ENCODE results near the gene NAV2.
"Not testable (repeated sequence)": the region's sequence is repeated elsewhere in the genome, so short reads cannot be mapped to it uniquely, and the experiment has no call there.

Gene NAV2

DNA sequence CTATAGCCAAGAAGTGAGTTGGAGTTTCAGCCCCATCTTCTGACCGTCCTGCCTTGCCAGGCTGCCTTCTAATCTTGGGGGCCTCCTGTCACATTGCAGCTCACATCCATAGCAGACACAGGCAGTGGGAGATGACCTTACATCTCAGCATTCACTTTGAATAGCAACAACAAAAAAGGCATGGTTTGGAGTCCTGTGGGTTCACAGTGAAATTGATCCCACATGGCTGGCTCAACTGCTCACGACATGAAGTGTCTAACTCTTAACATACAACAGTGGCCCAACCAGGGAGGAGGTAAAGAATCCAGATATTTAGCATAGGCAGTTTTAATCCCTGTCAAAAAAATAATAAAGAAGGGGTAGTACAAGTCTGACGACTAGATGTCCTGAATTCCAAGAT lies 409.5 kb downstream of the NAV2 start:
- Histone ChIP-seq H3K9ac (ENCODE audit: low read depth, low read length) (no peak overlapping the region), H3K4me2 (ENCODE audit: low read length) (no peak overlapping the region), H3K9me3 (replicated peaks; ENCODE audit: low read length) (no peaks in the 10 kb centered on the region), H3K4me3 (ENCODE audit: low read length) (no peak overlapping the region), H3K27me3 (ENCODE audit: control insufficient read depth, insufficient read depth, low read length) (no peaks in the 10 kb centered on the region), H3K4me1 (ENCODE audit: control insufficient read depth, insufficient read depth, low read length) (peaks cover 17% of the 10 kb centered on the region), H3K36me3 (ENCODE audit: insufficient read depth, low read length) (peaks cover 58% of the 10 kb centered on the region)

DNA sequence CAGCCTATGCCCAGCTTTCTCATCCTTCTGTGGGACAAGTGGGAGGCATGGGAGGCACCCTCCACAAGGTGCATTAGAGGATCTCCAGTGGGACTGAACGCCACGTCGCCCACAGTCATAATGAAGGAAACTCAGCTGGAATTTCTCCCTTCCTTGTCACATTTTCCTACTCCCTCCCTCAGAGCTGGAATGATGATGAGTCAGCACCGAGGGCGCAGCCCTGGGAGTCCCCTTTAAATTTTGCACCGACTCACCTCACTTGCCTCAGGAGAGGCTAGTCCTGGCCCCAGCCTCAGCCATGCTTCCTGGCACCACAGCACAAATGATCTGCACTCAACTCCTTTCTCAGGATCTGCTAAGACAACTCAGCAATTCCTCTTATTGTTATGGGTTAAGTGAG lies 413.3 kb downstream of the NAV2 start:
- no peak overlapping the region for H3K4me2 ChIP-seq (ENCODE audit: low read length)
- no peak overlapping the region for H3K9ac ChIP-seq (ENCODE audit: low read depth, low read length)
- peaks cover 27% of the 10 kb centered on the region for H3K36me3 ChIP-seq (ENCODE audit: insufficient read depth, low read length)
- no peak overlapping the region for H3K4me3 ChIP-seq (ENCODE audit: low read length)
- H3K27me3 ChIP-seq (ENCODE audit: control insufficient read depth, insufficient read depth, low read length), result no peaks in the 10 kb centered on the region
- H3K9me3 ChIP-seq (replicated peaks; ENCODE audit: low read length), result no peaks in the 10 kb centered on the region
- peaks cover 8% of the 10 kb centered on the region for H3K4me1 ChIP-seq (ENCODE audit: control insufficient read depth, insufficient read depth, low read length)

- Histone ChIP-seq H3K4me2 (ENCODE audit: low read length) (no peak overlapping the region), H3K36me3 (ENCODE audit: insufficient read depth, low read length) (peaks cover 21% of the 10 kb centered on the region), H3K9ac (ENCODE audit: low read depth, low read length) (no peak overlapping the region), H3K4me3 (ENCODE audit: low read length) (no peak overlapping the region), H3K9me3 (replicated peaks; ENCODE audit: low read length) (no peaks in the 10 kb centered on the region), H3K4me1 (ENCODE audit: control insufficient read depth, insufficient read depth, low read length) (peaks cover 8% of the 10 kb centered on the region), H3K27me3 (ENCODE audit: control insufficient read depth, insufficient read depth, low read length) (no peaks in the 10 kb centered on the region)
Measured at GRCh38 chr11:20126724-20127123, 414.1 kb downstream of the NAV2 start.

DNA sequence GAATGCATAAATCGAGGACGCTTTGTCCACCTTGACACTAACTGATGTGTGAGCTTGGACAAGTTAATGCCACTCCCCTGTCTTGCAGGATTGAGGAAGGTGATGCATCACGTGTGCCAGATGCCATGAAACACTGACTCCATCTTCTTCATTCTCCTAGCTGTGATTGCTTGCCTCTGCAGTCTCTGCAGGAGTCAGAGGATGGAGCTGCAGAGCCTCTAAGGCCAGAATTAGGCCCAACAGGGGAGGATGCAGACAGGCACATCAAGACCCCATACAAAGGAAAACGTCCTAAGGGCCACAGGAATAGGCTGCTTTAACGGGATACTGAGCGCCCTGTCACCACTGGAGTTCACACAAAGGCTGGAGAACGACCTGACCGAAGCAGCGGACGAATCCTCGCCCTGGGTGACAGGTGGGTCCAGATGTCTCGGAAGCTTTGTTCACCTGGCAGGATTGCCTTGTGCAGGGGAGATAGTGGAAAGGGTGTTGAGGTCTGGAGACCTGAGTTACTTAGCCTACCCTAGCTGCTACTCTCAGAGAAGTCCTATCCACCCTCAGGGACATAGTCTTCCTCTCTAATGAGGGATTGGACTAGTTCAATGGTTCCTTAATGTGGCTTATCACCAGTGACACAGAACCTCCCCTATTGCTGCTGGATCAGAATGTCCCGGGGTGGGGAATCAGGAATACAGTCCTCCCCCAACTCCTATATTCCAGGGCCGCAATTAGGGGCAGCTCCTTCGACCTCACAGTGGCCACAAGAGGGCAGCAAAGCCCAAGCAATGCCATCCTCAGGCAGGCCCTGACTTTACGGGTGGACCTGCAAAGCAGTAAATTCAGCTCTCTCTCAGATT lies 415.3 kb downstream of the NAV2 start:
- Histone ChIP-seq H3K4me3 (ENCODE audit: low read length) (no peak overlapping the region), H3K9me3 (replicated peaks; ENCODE audit: low read length) (no peaks in the 10 kb centered on the region), H3K4me1 (ENCODE audit: control insufficient read depth, insufficient read depth, low read length) (peaks cover 8% of the 10 kb centered on the region), H3K4me2 (ENCODE audit: low read length) (no peak overlapping the region), H3K27me3 (ENCODE audit: control insufficient read depth, insufficient read depth, low read length) (no peaks in the 10 kb centered on the region), H3K36me3 (ENCODE audit: insufficient read depth, low read length) (peaks cover 26% of the 10 kb centered on the region), H3K9ac (ENCODE audit: low read depth, low read length) (no peak overlapping the region)

GRCh38 chr11:20128528-20128825 lies 415.8 kb downstream of the NAV2 start:
- H3K4me2 ChIP-seq (ENCODE audit: low read length); H3K4me3 ChIP-seq (ENCODE audit: low read length); H3K4me1 ChIP-seq (ENCODE audit: control insufficient read depth, insufficient read depth, low read length); H3K27me3 ChIP-seq (ENCODE audit: control insufficient read depth, insufficient read depth, low read length); H3K9ac ChIP-seq (ENCODE audit: low read depth, low read length); H3K9me3 ChIP-seq (replicated peaks; ENCODE audit: low read length): not testable (repeated sequence)
- peaks cover 27% of the 10 kb centered on the region for H3K36me3 ChIP-seq (ENCODE audit: insufficient read depth, low read length)

GRCh38 chr11:20129665-20130064 lies 417.0 kb downstream of the NAV2 start:
- H3K9me3 ChIP-seq (replicated peaks; ENCODE audit: low read length), result no peaks in the 10 kb centered on the region
- peaks cover 27% of the 10 kb centered on the region for H3K36me3 ChIP-seq (ENCODE audit: insufficient read depth, low read length)
- no peaks in the 10 kb centered on the region for H3K27me3 ChIP-seq (ENCODE audit: control insufficient read depth, insufficient read depth, low read length)
- no peak overlapping the region for H3K4me2 ChIP-seq (ENCODE audit: low read length)
- H3K4me3 ChIP-seq (ENCODE audit: low read length), result no peak overlapping the region
- peaks cover 8% of the 10 kb centered on the region for H3K4me1 ChIP-seq (ENCODE audit: control insufficient read depth, insufficient read depth, low read length)
- H3K9ac ChIP-seq (ENCODE audit: low read depth, low read length), result no peak overlapping the region

GRCh38 chr11:20131788-20132666 lies 419.4 kb downstream of the NAV2 start:
- Histone ChIP-seq H3K4me3 (ENCODE audit: low read length) (no peak overlapping the region), H3K36me3 (ENCODE audit: insufficient read depth, low read length) (peaks cover 22% of the 10 kb centered on the region), H3K9ac (ENCODE audit: low read depth, low read length) (no peak overlapping the region), H3K4me1 (ENCODE audit: control insufficient read depth, insufficient read depth, low read length) (no peaks in the 10 kb centered on the region), H3K9me3 (replicated peaks; ENCODE audit: low read length) (no peaks in the 10 kb centered on the region), H3K4me2 (ENCODE audit: low read length) (no peak overlapping the region), H3K27me3 (ENCODE audit: control insufficient read depth, insufficient read depth, low read length) (no peaks in the 10 kb centered on the region)

DNA sequence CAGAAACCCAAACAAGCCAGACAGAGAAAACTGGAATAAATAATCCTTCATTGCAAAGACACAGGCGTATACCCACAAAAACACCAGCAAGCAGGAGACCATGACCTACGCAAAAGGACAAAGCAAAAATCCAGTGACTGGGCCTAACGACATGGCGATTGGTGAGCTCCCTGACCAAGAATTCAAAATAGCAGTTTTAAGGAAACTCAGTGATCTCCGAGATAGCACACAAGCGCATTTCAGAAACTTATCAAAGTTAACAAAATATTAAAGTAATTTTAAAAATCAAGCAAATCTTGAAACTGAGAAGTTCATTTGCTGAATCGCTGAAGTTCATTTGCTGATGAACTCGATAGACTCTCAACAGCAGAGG lies 420.0 kb downstream of the NAV2 start:
- Histone ChIP-seq H3K36me3 (ENCODE audit: insufficient read depth, low read length) (peaks cover 22% of the 10 kb centered on the region), H3K9ac (ENCODE audit: low read depth, low read length) (no peak overlapping the region), H3K4me2 (ENCODE audit: low read length) (no peak overlapping the region), H3K4me1 (ENCODE audit: control insufficient read depth, insufficient read depth, low read length) (no peaks in the 10 kb centered on the region), H3K4me3 (ENCODE audit: low read length) (no peak overlapping the region), H3K9me3 (replicated peaks; ENCODE audit: low read length) (no peaks in the 10 kb centered on the region), H3K27me3 (ENCODE audit: control insufficient read depth, insufficient read depth, low read length) (no peaks in the 10 kb centered on the region)

- Histone ChIP-seq H3K9ac (ENCODE audit: low read depth, low read length) (no peak overlapping the region), H3K4me2 (ENCODE audit: low read length) (no peak overlapping the region), H3K4me3 (ENCODE audit: low read length) (no peak overlapping the region), H3K9me3 (replicated peaks; ENCODE audit: low read length) (no peaks in the 10 kb centered on the region), H3K27me3 (ENCODE audit: control insufficient read depth, insufficient read depth, low read length) (no peaks in the 10 kb centered on the region), H3K4me1 (ENCODE audit: control insufficient read depth, insufficient read depth, low read length) (no peaks in the 10 kb centered on the region), H3K36me3 (ENCODE audit: insufficient read depth, low read length) (peaks cover 21% of the 10 kb centered on the region)
Measured at GRCh38 chr11:20134991-20135736, 422.5 kb downstream of the NAV2 start.

GRCh38 chr11:20137637-20138036 lies 425.0 kb downstream of the NAV2 start:
- Histone ChIP-seq H3K9me3 (replicated peaks; ENCODE audit: low read length) (no peaks in the 10 kb centered on the region), H3K27me3 (ENCODE audit: control insufficient read depth, insufficient read depth, low read length) (no peaks in the 10 kb centered on the region), H3K36me3 (ENCODE audit: insufficient read depth, low read length) (peaks cover 11% of the 10 kb centered on the region), H3K4me1 (ENCODE audit: control insufficient read depth, insufficient read depth, low read length) (no peaks in the 10 kb centered on the region), H3K4me2 (ENCODE audit: low read length) (no peak overlapping the region), H3K9ac (ENCODE audit: low read depth, low read length) (no peak overlapping the region), H3K4me3 (ENCODE audit: low read length) (no peak overlapping the region)

GRCh38 chr11:20138707-20139106 lies 426.1 kb downstream of the NAV2 start:
- no peak overlapping the region for H3K4me2 ChIP-seq (ENCODE audit: low read length)
- no peaks in the 10 kb centered on the region for H3K27me3 ChIP-seq (ENCODE audit: control insufficient read depth, insufficient read depth, low read length)
- H3K4me1 ChIP-seq (ENCODE audit: control insufficient read depth, insufficient read depth, low read length), result no peaks in the 10 kb centered on the region
- no peak overlapping the region for H3K9ac ChIP-seq (ENCODE audit: low read depth, low read length)
- no peak overlapping the region for H3K4me3 ChIP-seq (ENCODE audit: low read length)
- H3K9me3 ChIP-seq (replicated peaks; ENCODE audit: low read length), result no peaks in the 10 kb centered on the region
- H3K36me3 ChIP-seq (ENCODE audit: insufficient read depth, low read length), result peaks cover 7% of the 10 kb centered on the region

All from skeletal muscle satellite cell (primary cell).